ENCODE measurements around the gene PLEK. TPM values are rescaled to one million over a fixed set of nuclear protein-coding genes. Genes with fewer than 3 reads are reported as not detected.

The PLEK gene
- total and polyA plus RNA-seq, 10 of the 15 experiments (the other 5 are each of a cell fraction or from before 2014, with no cell fraction given), result 229 to 804 (median 362) TPM

DNA sequence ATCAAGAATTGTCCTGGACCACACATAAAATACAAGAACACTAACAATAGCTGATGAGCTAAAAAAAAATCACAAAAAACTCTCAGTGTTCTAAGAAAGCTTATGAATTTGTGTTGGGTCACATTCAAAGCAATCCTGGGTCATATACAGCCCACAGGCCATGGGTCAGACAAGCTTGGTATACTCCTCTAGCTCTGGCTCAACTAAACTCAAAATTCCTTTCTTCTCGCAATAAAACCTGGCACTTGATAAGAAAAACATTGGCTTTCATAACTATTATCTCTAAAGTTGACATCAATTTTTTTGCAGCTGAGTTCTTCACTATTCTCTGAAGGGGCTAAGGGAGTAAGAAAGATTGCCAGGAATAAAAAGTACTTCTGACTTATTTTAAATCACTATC, 63.7 kb downstream of the PLEK start (continued):
- TF ChIP-seq, protein P1, sequence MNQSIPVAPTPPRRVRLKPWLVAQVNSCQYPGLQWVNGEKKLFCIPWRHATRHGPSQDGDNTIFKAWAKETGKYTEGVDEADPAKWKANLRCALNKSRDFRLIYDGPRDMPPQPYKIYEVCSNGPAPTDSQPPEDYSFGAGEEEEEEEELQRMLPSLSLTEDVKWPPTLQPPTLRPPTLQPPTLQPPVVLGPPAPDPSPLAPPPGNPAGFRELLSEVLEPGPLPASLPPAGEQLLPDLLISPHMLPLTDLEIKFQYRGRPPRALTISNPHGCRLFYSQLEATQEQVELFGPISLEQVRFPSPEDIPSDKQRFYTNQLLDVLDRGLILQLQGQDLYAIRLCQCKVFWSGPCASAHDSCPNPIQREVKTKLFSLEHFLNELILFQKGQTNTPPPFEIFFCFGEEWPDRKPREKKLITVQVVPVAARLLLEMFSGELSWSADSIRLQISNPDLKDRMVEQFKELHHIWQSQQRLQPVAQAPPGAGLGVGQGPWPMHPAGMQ (IDR thresholded peaks at IDR 0.05; ENCODE audit: borderline replicate concordance), result no peak
- TF ChIP-seq, protein P2, sequence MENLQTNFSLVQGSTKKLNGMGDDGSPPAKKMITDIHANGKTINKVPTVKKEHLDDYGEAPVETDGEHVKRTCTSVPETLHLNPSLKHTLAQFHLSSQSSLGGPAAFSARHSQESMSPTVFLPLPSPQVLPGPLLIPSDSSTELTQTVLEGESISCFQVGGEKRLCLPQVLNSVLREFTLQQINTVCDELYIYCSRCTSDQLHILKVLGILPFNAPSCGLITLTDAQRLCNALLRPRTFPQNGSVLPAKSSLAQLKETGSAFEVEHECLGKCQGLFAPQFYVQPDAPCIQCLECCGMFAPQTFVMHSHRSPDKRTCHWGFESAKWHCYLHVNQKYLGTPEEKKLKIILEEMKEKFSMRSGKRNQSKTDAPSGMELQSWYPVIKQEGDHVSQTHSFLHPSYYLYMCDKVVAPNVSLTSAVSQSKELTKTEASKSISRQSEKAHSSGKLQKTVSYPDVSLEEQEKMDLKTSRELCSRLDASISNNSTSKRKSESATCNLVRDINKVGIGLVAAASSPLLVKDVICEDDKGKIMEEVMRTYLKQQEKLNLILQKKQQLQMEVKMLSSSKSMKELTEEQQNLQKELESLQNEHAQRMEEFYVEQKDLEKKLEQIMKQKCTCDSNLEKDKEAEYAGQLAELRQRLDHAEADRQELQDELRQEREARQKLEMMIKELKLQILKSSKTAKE (IDR thresholded peaks at IDR 0.05; ENCODE audit: low read depth, poor library complexity, severe bottlenecking), result no peak
- no peak for TF ChIP-seq POLR2A (IDR thresholded peaks at IDR 0.05; ENCODE audit: low read depth, low read length)
- no peak for TF ChIP-seq CREM (IDR thresholded peaks at IDR 0.05; ENCODE audit: low read depth)
- TF ChIP-seq ATF7 (IDR thresholded peaks at IDR 0.05; ENCODE audit: low read depth), result no peak
- no peak for TF ChIP-seq RFX5 (IDR thresholded peaks at IDR 0.05; ENCODE audit: low read depth, low read length)
- no peak for TF ChIP-seq NFYA (IDR thresholded peaks at IDR 0.05; ENCODE audit: borderline replicate concordance, low read depth, low read length)
- no peak for TF ChIP-seq CHD1 (IDR thresholded peaks at IDR 0.05; ENCODE audit: low read depth, low read length)
- TF ChIP-seq CHD4 (IDR thresholded peaks at IDR 0.05), result no peak

- DNase-seq (ENCODE audit: low read depth, low spot score) (no peak), FAIRE-seq (no peak), ATAC-seq (no peak)
- no peak overlapping the region for H3K27ac ChIP-seq (ENCODE audit: control insufficient read depth, insufficient read depth)
- in situ Hi-C loops (cut with MboI) (loop anchor here (25.0 kb wide), 1 partner anchor 1992 kb away; the partner anchor contains the start of gene MEIS1), intact Hi-C loops (cut with micrococcal nuclease; ENCODE audit: unreplicated experiment) (no loop called here)
- no peak overlapping the region for H3K9ac ChIP-seq (ENCODE audit: control insufficient read depth, insufficient read depth, low read length)
- ChIA-PET POLR2A (interaction anchor here (0.9 to 6.3 kb wide), 10 partner anchors 10 to 58 kb away, joined by 3 to 69 read pairs (median 3); partner anchors contain the start of gene FBXO48), RAD21 (ENCODE audit: unreplicated experiment) (interaction anchor here (1.5 to 7.8 kb wide), 4 partner anchors 11 to 57 kb away, joined by 4 to 116 read pairs (median 24); no protein-coding TSS in a partner anchor), SMC1A (ENCODE audit: uncharacterized antibody, unreplicated experiment) (interaction anchor here (1.0 to 11.0 kb wide), 11 partner anchors 8 to 64 kb away, joined by 3 to 200 read pairs (median 7); partner anchors contain the start of gene PLEK), CTCF (interaction anchor here (1.2 to 8.8 kb wide), 7 partner anchors 11 to 72 kb away, joined by 4 to 91 read pairs (median 7); no protein-coding TSS in a partner anchor)
- BruUV-seq (replicated peaks), result no TSS peak
- no peaks in the 10 kb centered on the region; the same call in 2 of the 3 replicates for H3K9me3 ChIP-seq (replicated peaks; ENCODE audit: control insufficient read depth, insufficient read depth, low read length)
- WGBS (ENCODE audit: insufficient coverage, insufficient replicate concordance, low lambda C conversion rate, missing lambda C conversion rate), result 89% methylated on average over 7 of the region's 7 CpGs
- H3K4me2 ChIP-seq (ENCODE audit: control insufficient read depth, insufficient read depth), result no peak overlapping the region
- H3K36me3 ChIP-seq (ENCODE audit: control insufficient read depth in 2 of 2, insufficient read depth in 2 of 2, low read length in 1 of 2), result no peaks in the 10 kb centered on the region
- H3K4me3 ChIP-seq, result no peak overlapping the region
- TF ChIP-seq STAT1 (conservative IDR thresholded peaks at IDR 0.05), result no peak
- H3K4me1 ChIP-seq (ENCODE audit: control insufficient read depth, insufficient read depth, low read length), result peaks cover 42% of the 10 kb centered on the region
- H3K27me3 ChIP-seq (replicated peaks in 1 of 2; ENCODE audit: control insufficient read depth in 2 of 2, insufficient read depth in 2 of 2, low read length in 1 of 2), result no peaks in the 10 kb centered on the region
- no peaks in the 10 kb centered on the region; the same call in 1 of the 2 replicates for H3K79me2 ChIP-seq (ENCODE audit: control insufficient read depth, insufficient read depth, low read length)
- H4K20me1 ChIP-seq (ENCODE audit: control insufficient read depth, insufficient read depth), result no peaks in the 10 kb centered on the region
- H2AFZ ChIP-seq (ENCODE audit: control insufficient read depth, low read depth, low read length), result no peak overlapping the region
Observed at GRCh38 chr2:68429311-68429826, 64.3 kb downstream of the PLEK start.

All from GM12878 (cell line).